ENCODE measurements around the gene CCDC47.

CCDC47 gene

DNA sequence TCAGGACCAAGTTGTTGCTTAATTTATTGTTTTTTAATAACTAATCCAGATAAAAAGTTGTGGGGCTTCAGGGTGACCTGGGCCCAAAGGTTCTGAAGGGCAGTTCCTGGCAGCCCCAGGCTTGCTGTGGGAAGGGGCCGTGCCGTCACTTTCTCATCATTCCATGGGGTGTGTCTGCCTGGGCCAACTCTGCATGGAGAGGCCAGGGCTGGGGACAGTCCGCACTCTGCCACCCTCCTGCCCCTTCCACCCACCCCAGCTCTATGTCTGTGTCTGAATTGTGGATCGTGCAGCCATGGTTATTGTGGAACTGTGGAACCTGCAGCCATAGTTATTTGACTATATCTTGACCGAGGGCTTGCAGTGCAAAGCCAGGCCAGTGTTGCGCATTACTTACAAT, 77.5 kb downstream of the CCDC47 start:
- ATAC-seq, result no peak
- TF ChIP-seq, protein P1, sequence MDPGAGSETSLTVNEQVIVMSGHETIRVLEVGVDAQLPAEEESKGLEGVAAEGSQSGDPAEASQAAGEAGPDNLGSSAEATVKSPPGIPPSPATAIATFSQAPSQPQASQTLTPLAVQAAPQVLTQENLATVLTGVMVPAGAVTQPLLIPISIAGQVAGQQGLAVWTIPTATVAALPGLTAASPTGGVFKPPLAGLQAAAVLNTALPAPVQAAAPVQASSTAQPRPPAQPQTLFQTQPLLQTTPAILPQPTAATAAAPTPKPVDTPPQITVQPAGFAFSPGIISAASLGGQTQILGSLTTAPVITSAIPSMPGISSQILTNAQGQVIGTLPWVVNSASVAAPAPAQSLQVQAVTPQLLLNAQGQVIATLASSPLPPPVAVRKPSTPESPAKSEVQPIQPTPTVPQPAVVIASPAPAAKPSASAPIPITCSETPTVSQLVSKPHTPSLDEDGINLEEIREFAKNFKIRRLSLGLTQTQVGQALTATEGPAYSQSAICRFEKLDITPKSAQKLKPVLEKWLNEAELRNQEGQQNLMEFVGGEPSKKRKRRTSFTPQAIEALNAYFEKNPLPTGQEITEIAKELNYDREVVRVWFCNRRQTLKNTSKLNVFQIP (CRISPR knock-in tag; IDR thresholded peaks at IDR 0.05; ENCODE audit: borderline replicate concordance, low read depth), result no peak
- no peak for TF ChIP-seq ISL1 (CRISPR knock-in tag; IDR thresholded peaks at IDR 0.05)
- TF ChIP-seq ARNTL (CRISPR knock-in tag; IDR thresholded peaks at IDR 0.05; ENCODE audit: borderline replicate concordance, low read depth), result no peak
- no peak for TF ChIP-seq RARB (CRISPR knock-in tag; IDR thresholded peaks at IDR 0.05)
- no peak for TF ChIP-seq BACH2 (CRISPR knock-in tag; IDR thresholded peaks at IDR 0.05; ENCODE audit: borderline replicate concordance)
- TF ChIP-seq ZFP30 (CRISPR knock-in tag; IDR thresholded peaks at IDR 0.05), result no peak
